ENCODE measurements around the gene PRDM16. TPM values are rescaled to one million over a fixed set of nuclear protein-coding genes. Genes with fewer than 3 reads are reported as not detected.

The PRDM16 gene
- total and polyA plus RNA-seq, 2 of the 8 experiments (the other 6 are each of a cell fraction or from before 2014, with no cell fraction given): 0.39 to 0.43 TPM

GRCh38 chr1:3292868-3293562 is 224.0 kb downstream of the PRDM16 start:
- Histone ChIP-seq H2AK5ac (ENCODE audit: low read depth, low read length) (no peak overlapping the region), H2BK12ac (ENCODE audit: low read depth, low read length) (no peak overlapping the region), H3K18ac (ENCODE audit: extremely low read depth, low read length) (no peak overlapping the region), H4K91ac (replicated peaks; ENCODE audit: insufficient read length, low read length) (no peak overlapping the region), H4K20me1 (replicated peaks in 1 of 2; ENCODE audit: control insufficient read depth in 1 of 2, insufficient read depth in 2 of 2, low read length in 2 of 2) (no peaks in the 10 kb centered on the region), H3K14ac (ENCODE audit: insufficient read length) (no peak overlapping the region), H3K9me3 (ENCODE audit: insufficient read depth in 2 of 2, low read depth in 1 of 2, low read length in 1 of 2) (no peaks in the 10 kb centered on the region), H2AFZ (ENCODE audit: low read length) (no peak overlapping the region), H2BK5ac (ENCODE audit: low read depth, low read length) (no peak overlapping the region), H4K8ac (ENCODE audit: extremely low read depth, insufficient read depth, low read length) (no peak overlapping the region), H3K79me1 (ENCODE audit: low read depth, low read length) (no peaks in the 10 kb centered on the region), H3K23ac (ENCODE audit: insufficient read length) (no peak overlapping the region), H2BK15ac (ENCODE audit: low read length) (no peak overlapping the region), H3K4me1 (replicated peaks in 1 of 4; ENCODE audit: control insufficient read depth in 3 of 4, insufficient read depth in 4 of 4, low read length in 3 of 4) (no peaks in the 10 kb centered on the region; a peak in 1 of 7 replicates), H3K23me2 (ENCODE audit: low read depth, low read length) (no peaks in the 10 kb centered on the region), H3K56ac (replicated peaks; ENCODE audit: insufficient read length, low read depth, low read length) (no peak overlapping the region), H3K27me3 (replicated peaks in 1 of 4; ENCODE audit: control insufficient read depth in 3 of 4, extremely low read depth in 1 of 4, insufficient read depth in 3 of 4, low read length in 3 of 4) (no peaks in the 10 kb centered on the region), H2BK120ac (replicated peaks; ENCODE audit: low read depth, low read length) (no peak overlapping the region), H3K9ac (replicated peaks in 1 of 4; ENCODE audit: extremely low read depth in 1 of 4, low read depth in 3 of 4, low read length in 3 of 4) (no peak overlapping the region), H3K27ac (ENCODE audit: low read depth, low read length) (no peak overlapping the region), H4K5ac (ENCODE audit: insufficient read length, low read depth, low read length) (no peak overlapping the region), H3K36me3 (ENCODE audit: control insufficient read depth in 2 of 4, insufficient read depth in 4 of 4, low read length in 3 of 4) (no peaks in the 10 kb centered on the region), H3K4me3 (ENCODE audit: extremely low read depth in 1 of 4, insufficient read depth in 2 of 4, low read depth in 3 of 4, low read length in 4 of 4) (no peak overlapping the region), H3K4ac (replicated peaks; ENCODE audit: insufficient read length, low read depth, low read length) (no peak overlapping the region), H3K4me2 (ENCODE audit: insufficient read depth in 1 of 2, low read depth in 2 of 2, low read length in 2 of 2) (no peak overlapping the region), H3K79me2 (ENCODE audit: control insufficient read depth in 1 of 2, insufficient read depth in 2 of 2, low read length in 2 of 2) (no peaks in the 10 kb centered on the region), H2BK20ac (ENCODE audit: low read length) (no peak overlapping the region)
- no peak for FAIRE-seq
- ChIA-PET CTCF (ENCODE audit: partially characterized antibody) (interaction anchor here (1.2 kb wide), 1 partner anchor 9 kb away, joined by 3 read pairs; no protein-coding TSS in a partner anchor), POLR2A (ENCODE audit: partially characterized antibody) (no interaction called here)
- no peak for DNase-seq (ENCODE audit: low read depth in 1 of 2, low spot score in 2 of 2)
- WGBS, 2 experiments (ENCODE audit: extremely low coverage in 1 of 2, insufficient coverage in 1 of 2, insufficient read length in 1 of 2, insufficient replicate concordance in 2 of 2, low coverage in 1 of 2, low lambda C conversion rate in 2 of 2, missing lambda C conversion rate in 1 of 2): 91% methylated on average over 25 of the region's 26 CpGs; no CpG with 5 or more reads in 1 of the 2 experiments
- TF ChIP-seq KDM5A (IDR thresholded peaks at IDR 0.05; ENCODE audit: low read length) (no peak), POU5F1 (IDR thresholded peaks at IDR 0.05; ENCODE audit: low read depth, low read length) (no peak), GTF2F1 (IDR thresholded peaks at IDR 0.05; ENCODE audit: borderline replicate concordance, low read depth, low read length) (no peak), SP4 (IDR thresholded peaks at IDR 0.05; ENCODE audit: low read length) (no peak), TBP (IDR thresholded peaks at IDR 0.05; ENCODE audit: low read depth, low read length) (no peak), SIRT6 (IDR thresholded peaks at IDR 0.05; ENCODE audit: low read length) (no peak), MAFK (IDR thresholded peaks at IDR 0.05; ENCODE audit: low read depth, low read length) (no peak)

Measured in H1 (cell line).